Measurements from ENCODE around the gene FAM193A.
"Not testable (repeated sequence)": the region's sequence is repeated elsewhere in the genome, so short reads cannot be mapped to it uniquely, and the experiment has no call there.

The FAM193A gene

GRCh38 chr4:2583092-2583491 lies 46.6 kb downstream of the FAM193A start:
- no peak for DNase-seq

DNA sequence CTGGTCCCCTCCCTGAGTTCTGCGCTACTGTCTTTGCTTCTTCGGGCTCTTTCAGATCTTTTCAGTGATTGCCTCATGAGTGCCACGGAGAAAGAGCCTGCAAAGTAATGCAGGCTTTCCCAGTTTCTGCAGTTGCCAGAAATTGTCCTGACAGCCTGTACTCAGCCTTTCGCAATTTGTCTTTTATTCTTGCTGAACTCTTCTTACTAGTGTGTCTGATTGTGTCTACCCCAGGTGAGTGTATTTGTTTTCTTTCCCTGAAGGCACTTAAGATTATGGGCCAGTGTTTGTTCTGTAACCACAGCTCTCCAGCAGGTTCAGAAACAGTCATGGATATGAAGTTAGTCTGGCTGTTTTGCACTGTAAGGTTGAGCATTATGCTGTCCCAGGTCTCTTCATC lies 47.1 kb downstream of the FAM193A start:
- no peak for DNase-seq

DNA sequence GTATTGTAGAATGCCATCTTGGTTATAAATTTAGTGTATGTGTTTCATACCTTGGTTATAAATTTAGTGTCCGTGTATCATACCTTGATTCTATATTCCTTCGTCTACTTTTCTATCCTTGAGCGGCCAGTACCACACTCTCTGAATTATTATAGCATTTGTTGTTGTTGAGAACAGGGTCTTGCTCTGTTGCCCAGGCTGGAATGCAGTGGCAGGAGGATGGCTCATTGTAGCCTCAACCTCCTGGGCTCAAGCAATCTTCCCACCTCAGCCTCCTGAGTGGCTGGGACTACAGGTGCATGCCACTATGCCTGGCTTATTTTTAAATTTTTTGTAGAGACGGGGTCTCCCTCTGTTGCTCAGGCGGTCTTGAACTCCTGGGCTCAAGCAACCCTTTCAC lies 50.1 kb downstream of the FAM193A start:
- DNase-seq: no peak

DNA sequence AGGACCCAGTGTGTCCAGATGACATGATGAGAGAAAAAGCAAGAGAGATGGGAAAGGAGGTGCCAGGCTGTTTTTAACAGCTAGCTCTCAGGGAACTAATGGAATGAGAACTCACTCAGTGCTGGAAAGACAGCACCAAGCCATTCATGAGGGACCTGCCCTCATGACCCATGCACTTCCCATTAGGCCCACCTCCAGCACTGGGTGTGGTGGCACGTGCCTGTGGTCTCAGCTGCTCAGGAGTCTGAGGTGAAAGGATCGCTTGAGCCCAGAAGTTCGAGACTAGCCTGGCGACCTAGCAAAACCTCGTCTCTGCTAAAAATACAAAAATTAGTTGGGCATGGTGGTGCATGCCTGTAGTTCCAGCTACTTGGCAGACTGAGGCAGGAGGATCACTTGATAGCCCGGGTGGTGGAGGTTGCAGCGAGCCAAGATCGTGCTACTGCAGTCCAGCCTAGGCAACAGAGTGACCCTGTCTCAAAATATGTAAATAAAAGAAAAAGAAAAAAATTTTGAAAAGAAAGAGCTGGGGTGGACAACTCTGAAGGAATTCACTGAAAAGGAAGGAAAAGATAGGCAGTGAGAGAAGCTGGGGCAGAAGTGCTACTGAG lies 50.9 kb downstream of the FAM193A start:
- DNase-seq: no peak

- DNase-seq: no peak
Measured at GRCh38 chr4:2588259-2588658, 51.8 kb downstream of the FAM193A start.

DNA sequence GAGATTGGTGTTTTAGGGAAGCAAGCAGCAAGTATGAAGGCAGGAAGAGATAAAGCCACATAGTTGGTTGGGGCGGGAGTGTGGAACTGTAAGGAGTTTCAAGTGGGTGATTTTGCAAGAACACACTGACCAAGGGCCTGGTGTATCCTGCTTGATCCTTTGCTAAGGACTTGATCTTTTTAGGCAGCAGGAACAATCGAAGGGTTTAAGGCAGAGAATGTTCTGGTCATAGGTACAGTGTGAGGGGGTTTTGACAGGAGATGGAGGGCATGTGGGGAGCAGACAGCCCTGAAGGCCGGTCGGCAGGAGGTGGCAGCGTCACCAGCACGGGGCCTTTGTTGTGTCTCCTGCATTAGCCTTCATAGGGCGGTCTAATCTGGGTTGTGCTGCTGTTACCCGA lies 54.7 kb downstream of the FAM193A start:
- DNase-seq: no peak

DNA sequence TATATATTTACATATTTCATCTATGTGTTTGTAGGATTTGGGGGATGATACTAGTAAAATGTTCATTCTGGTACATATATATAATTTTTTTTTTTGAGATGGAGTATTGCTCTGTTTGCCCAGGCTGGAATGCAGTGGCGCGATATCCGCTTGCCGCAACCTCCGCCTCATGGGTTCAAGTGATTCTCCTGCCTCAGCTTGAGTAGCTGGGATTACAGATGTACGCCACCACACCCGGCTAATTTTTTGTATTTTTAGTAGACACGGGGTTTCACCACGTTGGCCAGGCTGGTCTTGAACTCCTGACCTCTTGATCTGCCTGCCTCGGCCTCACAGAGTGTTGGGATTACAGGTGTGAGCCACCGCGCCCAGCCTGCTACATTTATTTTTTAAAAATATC lies 55.6 kb downstream of the FAM193A start:
- not testable (repeated sequence) for DNase-seq

DNA sequence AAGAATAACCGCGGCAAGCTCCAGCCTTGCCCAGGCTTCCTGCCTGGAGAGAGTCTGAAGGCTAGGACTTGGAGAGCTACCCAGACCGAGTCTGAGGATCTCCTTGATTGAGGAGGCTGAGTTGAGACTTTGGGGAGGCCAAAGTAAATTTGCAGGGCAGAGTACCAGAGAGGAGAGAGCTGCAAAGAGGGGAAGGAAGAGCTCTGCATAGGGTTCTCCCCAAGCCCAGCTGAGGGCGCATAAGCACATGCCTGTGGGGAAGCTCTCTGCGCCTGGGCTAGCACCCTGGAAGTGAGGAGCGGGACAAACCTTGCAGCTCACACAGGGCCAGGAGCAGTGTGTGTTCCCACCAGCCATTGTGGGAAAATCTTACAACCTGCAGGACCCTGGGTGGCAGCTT lies 56.1 kb downstream of the FAM193A start:
- no peak for DNase-seq

DNA sequence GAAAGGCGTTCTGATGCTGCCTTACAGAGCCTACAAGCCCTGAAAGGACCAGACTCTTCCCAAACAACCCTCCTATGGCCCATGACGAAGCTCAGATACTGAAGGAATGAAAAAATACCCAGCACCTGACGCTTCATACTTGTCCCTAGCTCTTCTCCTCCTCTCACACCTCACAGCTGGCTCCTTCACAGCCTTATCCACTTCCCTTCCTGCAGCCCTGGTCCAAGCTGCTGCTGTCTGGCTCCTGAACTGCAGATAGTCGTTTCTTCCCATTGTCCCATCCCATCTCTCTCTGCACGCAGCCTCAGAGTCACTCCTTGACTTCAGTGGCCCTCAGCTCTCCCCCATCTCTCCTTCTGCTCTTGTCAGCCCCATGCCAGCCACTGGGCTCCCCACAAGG lies 56.6 kb downstream of the FAM193A start:
- DNase-seq: no peak

- no peak for DNase-seq
Measured at GRCh38 chr4:2595436-2595835, 59.0 kb downstream of the FAM193A start.

DNA sequence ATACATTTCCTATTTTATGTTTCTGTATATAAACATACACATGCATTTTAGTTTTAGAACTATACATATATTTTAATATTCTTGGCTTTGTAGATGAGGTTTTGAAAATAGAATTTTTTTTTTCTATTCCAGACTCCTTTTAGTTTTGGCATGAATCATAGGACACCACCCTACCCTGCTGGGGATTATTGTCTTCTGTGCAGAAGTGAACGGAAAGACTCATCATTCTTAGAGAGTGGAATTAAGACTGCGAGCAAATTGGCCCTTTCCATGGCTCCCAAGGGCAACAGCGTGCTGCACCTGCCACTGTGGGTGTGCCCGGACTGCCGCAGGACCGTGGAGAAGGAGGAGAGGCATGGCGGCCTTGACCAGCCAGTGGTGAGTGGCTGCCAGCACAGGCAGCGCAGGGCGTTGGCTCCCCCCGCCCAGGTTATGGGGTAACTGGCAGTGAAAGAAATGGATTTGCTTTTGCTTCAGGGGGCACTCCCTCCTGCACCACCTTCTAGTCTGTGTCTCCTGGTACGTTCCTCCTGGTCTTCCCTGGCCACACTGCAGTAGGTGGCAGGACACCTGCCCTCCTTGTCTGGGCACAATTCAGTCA lies 59.6 kb downstream of the FAM193A start:
- DNase-seq: no peak

DNA sequence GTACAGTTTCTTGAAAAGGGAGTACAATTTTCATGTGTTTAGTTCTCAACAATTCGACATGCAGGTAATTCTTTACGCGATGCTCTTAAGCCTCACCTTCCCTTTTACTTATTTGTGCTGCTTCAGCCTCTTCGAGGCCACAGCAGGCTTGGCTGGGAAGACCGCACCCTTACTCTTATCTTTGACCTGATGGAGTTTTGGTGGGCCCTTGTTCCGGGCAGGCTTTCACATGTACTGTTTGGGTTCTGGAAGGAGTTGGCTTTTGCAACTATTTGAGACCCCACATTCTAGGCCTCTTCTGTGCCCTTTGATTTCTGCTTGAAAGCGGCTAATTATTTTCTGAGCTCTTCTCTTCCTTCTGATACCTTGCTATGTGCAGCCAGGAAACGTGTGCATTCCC lies 60.2 kb downstream of the FAM193A start:
- no peak for DNase-seq

DNA sequence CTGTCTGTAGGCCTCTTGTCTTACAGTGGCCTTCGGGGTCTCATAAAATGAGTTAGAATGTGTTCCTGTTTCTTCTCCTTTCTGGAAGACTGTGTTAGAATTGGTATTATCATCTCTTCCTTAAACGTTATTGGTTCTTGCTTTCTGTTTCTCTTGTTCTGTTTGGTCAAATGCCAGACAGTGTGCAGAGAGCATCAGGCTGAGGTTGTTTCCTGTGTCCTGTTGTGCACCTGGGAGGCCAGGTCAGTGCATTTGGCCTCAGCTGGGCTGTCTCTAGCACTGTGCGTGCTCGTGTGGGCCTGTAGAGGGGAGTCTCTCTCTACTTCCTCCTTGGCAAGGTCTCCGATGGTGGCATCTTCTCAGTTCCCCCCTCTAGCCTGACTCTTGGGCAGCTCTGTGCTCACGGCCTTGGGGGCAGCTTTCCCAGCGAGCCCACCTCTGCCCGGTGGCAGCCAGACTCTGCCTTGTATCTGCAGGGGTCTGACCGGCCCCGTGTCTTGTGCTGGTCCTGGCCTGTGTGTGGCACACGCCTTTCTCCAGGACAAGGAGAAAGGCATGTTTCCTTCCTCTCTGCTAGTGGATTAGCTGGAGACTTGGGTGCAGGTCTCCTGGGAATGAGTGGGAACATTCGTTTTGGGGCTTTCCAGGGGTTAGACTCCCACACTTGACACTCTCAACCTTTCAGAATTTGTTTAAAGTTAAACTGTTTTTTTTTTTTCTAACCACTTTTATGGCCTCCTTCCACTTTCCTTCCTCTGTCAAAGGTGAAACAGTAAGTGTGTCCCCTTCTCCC lies 62.3 kb downstream of the FAM193A start:
- peak; percentile 54 for DNase-seq

DNA sequence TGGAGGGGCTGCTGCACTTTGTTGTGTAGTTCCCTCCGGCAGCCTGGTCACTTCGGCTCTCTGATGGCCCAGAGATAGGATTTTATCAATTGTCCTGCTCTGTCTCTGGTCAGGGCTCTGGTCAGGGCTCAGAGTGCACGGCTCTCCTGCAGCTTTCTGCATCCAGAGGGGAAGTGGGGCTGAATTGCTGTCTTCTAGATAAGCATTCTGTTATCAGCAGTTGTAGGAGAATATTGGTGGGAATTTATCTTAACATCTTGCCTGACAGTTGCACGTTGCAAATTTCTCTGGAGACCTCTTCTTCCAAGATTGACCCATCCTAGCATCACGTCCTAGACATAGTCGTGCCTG lies 62.8 kb downstream of the FAM193A start:
- no peak for DNase-seq

GRCh38 chr4:2600878-2601277 lies 64.4 kb downstream of the FAM193A start:
- no peak for DNase-seq

- no peak for DNase-seq
Measured at GRCh38 chr4:2604614-2605013, 68.2 kb downstream of the FAM193A start.

- no peak for DNase-seq
Measured at GRCh38 chr4:2606960-2607506, 70.6 kb downstream of the FAM193A start.

GRCh38 chr4:2607822-2608221 lies 71.4 kb downstream of the FAM193A start:
- no peak for DNase-seq

DNA sequence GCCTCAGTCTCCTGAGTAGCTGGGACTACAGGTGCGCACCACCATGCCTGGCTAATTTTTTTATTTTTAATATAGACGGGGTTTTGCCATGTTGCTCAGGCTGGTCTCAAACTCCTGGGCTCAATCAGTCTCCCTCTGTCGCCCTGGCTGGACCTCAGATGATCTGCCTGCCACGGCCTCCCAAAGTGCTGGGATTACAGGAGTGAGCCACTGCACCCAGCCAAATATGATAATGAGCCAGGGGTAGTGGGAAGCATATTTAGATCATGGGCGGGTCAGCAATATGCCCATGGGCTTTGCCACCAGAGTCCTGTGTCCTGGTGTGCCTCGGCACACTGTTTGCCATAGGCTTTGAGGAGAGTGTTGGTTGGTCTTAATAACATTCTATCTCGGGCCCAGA lies 71.8 kb downstream of the FAM193A start:
- no peak for DNase-seq

GRCh38 chr4:2615821-2616220 lies 79.4 kb downstream of the FAM193A start:
- DNase-seq: no peak

DNA sequence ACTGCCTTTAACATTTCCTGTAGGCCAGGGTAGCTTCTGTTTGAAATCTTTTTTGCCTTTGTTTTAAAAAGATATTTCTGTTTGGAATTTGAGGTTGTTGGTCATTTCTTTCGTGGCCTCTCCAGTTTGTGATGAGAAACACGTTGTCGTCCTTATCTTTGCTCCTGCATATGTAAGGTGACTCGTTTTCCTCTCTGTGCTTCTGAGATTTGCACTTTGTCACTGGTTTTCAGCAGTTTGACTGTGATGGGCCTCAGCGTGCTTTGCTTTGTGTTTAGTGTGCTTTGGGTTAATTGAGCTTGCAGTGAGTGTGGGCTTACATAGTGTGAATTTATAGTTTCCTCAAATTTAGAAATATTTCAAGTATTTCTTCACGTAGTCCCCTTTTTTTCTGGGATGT lies 81.5 kb downstream of the FAM193A start:
- DNase-seq: no peak

- DNase-seq: not testable (repeated sequence)
Measured at GRCh38 chr4:2618729-2619128, 82.3 kb downstream of the FAM193A start.

- DNase-seq: no peak
Measured at GRCh38 chr4:2619459-2619858, 83.0 kb downstream of the FAM193A start.

- no peak for DNase-seq
Measured at GRCh38 chr4:2621419-2621818, 85.0 kb downstream of the FAM193A start.

Measured in right forelimb (tissue), 1 donor.